WERI-Rb-1 (cell line): Measurements from ENCODE around the gene SHOC1.
"Not testable (repeated sequence)": the region's sequence is repeated elsewhere in the genome, so short reads cannot be mapped to it uniquely, and the experiment has no call there.

ENCODE experiments used
- DNase-seq: peaks from one replicate; pipeline ENCODE4 v3.0.0-alpha.2; 2020
- H3K27ac ChIP-seq: fragments of 250-450 bp; sonication (Bioruptor Pico); 2 replicates; pipeline ENCODE4 v1.5.1; 2020; ENCODE audit warnings: mild to moderate bottlenecking, moderate library complexity
- H3K27me3 ChIP-seq: fragments of 250-450 bp; sonication (Bioruptor Pico); 2 replicates; pipeline ENCODE4 v1.5.1; 2021; ENCODE audit warnings: mild to moderate bottlenecking, low read depth, moderate library complexity; ENCODE audit not compliant: insufficient read depth, severe bottlenecking
- H3K36me3 ChIP-seq: fragments of 250-450 bp; sonication (Bioruptor Pico); 2 replicates; pipeline ENCODE4 v1.5.1; 2020; ENCODE audit warnings: mild to moderate bottlenecking, moderate library complexity
- H3K4me3 ChIP-seq: 2 replicates; pipeline ENCODE4 v1.5.1; 2011; ENCODE audit warnings: low read depth, mild to moderate bottlenecking, control low read depth, low read length
- H3K9me3 ChIP-seq: fragments of 250-450 bp; sonication (Bioruptor Pico); 2 replicates; pipeline ENCODE4 v1.5.1; 2021; ENCODE audit warnings: mild to moderate bottlenecking, moderate library complexity; ENCODE audit not compliant: severe bottlenecking
- CTCF ChIP-seq: IDR thresholded peaks from 2 replicates; pipeline ENCODE4 v1.5.1; 2011; ENCODE audit warnings: low read depth, mild to moderate bottlenecking, control low read depth, inconsistent platforms, low read length

Gene SHOC1

GRCh38 chr9:111810908-111811307, 16.2 kb upstream of the SHOC1 start:
- Histone ChIP-seq H3K9me3 (no peaks in the 10 kb centered on the region), H3K36me3 (no peaks in the 10 kb centered on the region), H3K27me3 (no peaks in the 10 kb centered on the region), H3K4me3 (no peak overlapping the region), H3K27ac (no peak overlapping the region)
- TF ChIP-seq CTCF = no peak
- DNase-seq = no peak

GRCh38 chr9:111810415-111810814, 15.7 kb upstream of the SHOC1 start:
- H3K9me3 ChIP-seq, DNase-seq, H3K27me3 ChIP-seq, H3K27ac ChIP-seq, H3K36me3 ChIP-seq, H3K4me3 ChIP-seq: not testable (repeated sequence)

GRCh38 chr9:111807197-111807596, 12.5 kb upstream of the SHOC1 start:
- no peak for DNase-seq
- H3K27ac ChIP-seq = no peak overlapping the region
- H3K27me3 ChIP-seq = no peaks in the 10 kb centered on the region
- no peak overlapping the region for H3K4me3 ChIP-seq
- H3K36me3 ChIP-seq = no peaks in the 10 kb centered on the region
- H3K9me3 ChIP-seq = no peaks in the 10 kb centered on the region
- TF ChIP-seq CTCF = no peak

- Histone ChIP-seq H3K9me3 (no peaks in the 10 kb centered on the region), H3K27me3 (no peaks in the 10 kb centered on the region), H3K36me3 (no peaks in the 10 kb centered on the region), H3K27ac (no peak overlapping the region), H3K4me3 (no peak overlapping the region)
- DNase-seq = no peak
- no peak for TF ChIP-seq CTCF
Observed at GRCh38 chr9:111806259-111806658, 11.5 kb upstream of the SHOC1 start.

GRCh38 chr9:111805830-111806241, 11.1 kb upstream of the SHOC1 start:
- Histone ChIP-seq H3K36me3 (no peaks in the 10 kb centered on the region), H3K27ac (no peak overlapping the region), H3K9me3 (no peaks in the 10 kb centered on the region), H3K27me3 (no peaks in the 10 kb centered on the region), H3K4me3 (no peak overlapping the region)
- no peak for TF ChIP-seq CTCF
- no peak for DNase-seq

GRCh38 chr9:111805262-111805661, 10.5 kb upstream of the SHOC1 start:
- Histone ChIP-seq H3K9me3 (no peaks in the 10 kb centered on the region), H3K36me3 (no peaks in the 10 kb centered on the region), H3K27ac (no peak overlapping the region), H3K27me3 (no peaks in the 10 kb centered on the region), H3K4me3 (no peak overlapping the region)
- TF ChIP-seq CTCF = no peak
- DNase-seq = no peak
